Activated T-helper 2 cell treated with anti-CD3 and anti-CD28 coated beads, Interferon-gamma antibody, Interleukin-2, Interleukin-4, amounts not matched to agents 10 μg/mL and 5 μg/mL and 100 μg/mL, durations not matched to agents 14 hours and 24 hours and 36 hours (primary cell): ENCODE data around the gene SLC47A2. TPM values are rescaled to one million over a fixed set of nuclear protein-coding genes. Genes with fewer than 3 reads are reported as not detected.

Experiments
- DNase-seq: peaks from one replicate; pipeline ENCODE4 v3.0.0; 2021; ENCODE audit warnings: low spot score
- H3K27ac Mint-ChIP-seq: one replicate; pipeline ENCODE4 v1.8.0; 2021; ENCODE audit warnings: mixed read lengths
- H3K27me3 Mint-ChIP-seq: one replicate; pipeline ENCODE4 v1.8.0; 2021; ENCODE audit warnings: low read depth, mixed read lengths
- H3K36me3 Mint-ChIP-seq: one replicate; pipeline ENCODE4 v1.8.0; 2021; ENCODE audit warnings: low read depth, mixed read lengths
- H3K4me1 Mint-ChIP-seq: one replicate; pipeline ENCODE4 v1.8.0; 2021; ENCODE audit warnings: low read depth, mixed read lengths
- H3K4me3 Mint-ChIP-seq: one replicate; pipeline ENCODE4 v1.8.0; 2021; ENCODE audit warnings: low read depth, mild to moderate bottlenecking, moderate library complexity, mixed read lengths
- H3K9me3 Mint-ChIP-seq: one replicate; pipeline ENCODE4 v1.8.0; 2021; ENCODE audit warnings: mixed read lengths
- intact Hi-C: fragments of 100-400 bp; cut with micrococcal nuclease; formaldehyde crosslinking; loops from one replicate; pipeline ENCODE4 v1.15.1; 2023
- total RNA-seq: library from RNA; stranded (reverse); gene quantifications from 2 replicates; pipeline ENCODE4 v1.2.3, GENCODE V29; 2022

Gene SLC47A2
- total RNA-seq, 1 donor from 2014 or later: not detected

GRCh38 chr17:19644493-19645210 is 71.7 kb downstream of the SLC47A2 start:
- Mint-ChIP-seq H3K27ac (no peak overlapping the region), H3K27me3 (peaks cover 32% of the 10 kb centered on the region), H3K4me3 (no peak overlapping the region), H3K4me1 (peaks cover 30% of the 10 kb centered on the region), H3K9me3 (no peaks in the 10 kb centered on the region), H3K36me3 (no peaks in the 10 kb centered on the region)
- DNase-seq: no peak
- intact Hi-C loops: loop anchor here (10.0 kb wide), 2 partner anchors 120 to 270 kb away; partner anchors contain the start of gene MAPK7

DNA sequence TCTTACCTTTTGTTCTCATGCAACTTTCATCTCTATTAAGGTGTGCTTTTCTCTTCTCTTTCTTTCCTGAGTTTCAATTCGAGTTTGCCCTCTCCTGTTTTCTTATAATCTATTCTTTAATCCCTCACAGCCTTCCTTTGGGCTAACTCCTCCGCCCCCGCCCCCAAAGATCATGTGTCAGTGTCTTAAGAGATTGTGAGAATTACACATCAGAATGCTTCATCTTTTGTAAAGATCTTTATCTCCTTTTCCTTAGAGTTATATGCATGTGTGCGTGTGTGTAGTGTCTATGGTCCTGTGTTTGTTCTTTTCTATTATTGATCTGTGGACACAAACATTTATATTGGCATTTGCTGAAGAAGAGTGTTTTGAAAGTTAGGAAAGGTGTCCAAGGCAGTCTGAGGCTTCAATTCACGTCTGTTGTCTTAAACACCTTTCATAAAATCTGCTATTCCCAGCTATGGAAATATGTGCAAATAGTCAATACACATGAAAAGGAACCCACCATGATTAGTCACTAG is 74.0 kb downstream of the SLC47A2 start:
- no peak overlapping the region for H3K27ac Mint-ChIP-seq
- peaks cover 20% of the 10 kb centered on the region for H3K4me1 Mint-ChIP-seq
- DNase-seq: no peak
- H3K36me3 Mint-ChIP-seq: no peaks in the 10 kb centered on the region
- no peaks in the 10 kb centered on the region for H3K9me3 Mint-ChIP-seq
- H3K4me3 Mint-ChIP-seq: no peak overlapping the region
- peaks cover 38% of the 10 kb centered on the region for H3K27me3 Mint-ChIP-seq
- intact Hi-C loops: loop anchor here (10.0 kb wide), 2 partner anchors 122 to 268 kb away; partner anchors contain the start of gene MAPK7

GRCh38 chr17:19641687-19642372 is 74.6 kb downstream of the SLC47A2 start:
- H3K4me3 Mint-ChIP-seq: no peak overlapping the region
- H3K9me3 Mint-ChIP-seq: no peaks in the 10 kb centered on the region

GRCh38 chr17:19631905-19632304 is 84.5 kb downstream of the SLC47A2 start:
- H3K9me3 Mint-ChIP-seq: no peaks in the 10 kb centered on the region
- intact Hi-C loops: no loop called here
- H3K4me3 Mint-ChIP-seq: no peak overlapping the region
- no peak overlapping the region for H3K27ac Mint-ChIP-seq
- no peaks in the 10 kb centered on the region for H3K4me1 Mint-ChIP-seq
- peaks cover 9% of the 10 kb centered on the region for H3K27me3 Mint-ChIP-seq
- H3K36me3 Mint-ChIP-seq: no peaks in the 10 kb centered on the region
- no peak for DNase-seq

More at GRCh38 chr17:19641687-19642372, 74.6 kb downstream of the SLC47A2 start:
- Mint-ChIP-seq H3K27ac (no peak overlapping the region), H3K27me3 (peaks cover 43% of the 10 kb centered on the region), H3K36me3 (no peaks in the 10 kb centered on the region), H3K4me1 (peaks cover 14% of the 10 kb centered on the region)
- DNase-seq: no peak
- intact Hi-C loops: loop anchor here (10.0 kb wide), 2 partner anchors 123 to 267 kb away; partner anchors contain the start of gene MAPK7

- Mint-ChIP-seq H3K4me3 (no peak overlapping the region), H3K4me1 (no peaks in the 10 kb centered on the region), H3K27me3 (peaks cover 8% of the 10 kb centered on the region), H3K36me3 (no peaks in the 10 kb centered on the region), H3K9me3 (no peaks in the 10 kb centered on the region), H3K27ac (no peak overlapping the region)
- DNase-seq: no peak
- intact Hi-C loops: no loop called here
These were observed 85.7 kb downstream of the SLC47A2 start for GRCh38 chr17:19630661-19631060.

DNA sequence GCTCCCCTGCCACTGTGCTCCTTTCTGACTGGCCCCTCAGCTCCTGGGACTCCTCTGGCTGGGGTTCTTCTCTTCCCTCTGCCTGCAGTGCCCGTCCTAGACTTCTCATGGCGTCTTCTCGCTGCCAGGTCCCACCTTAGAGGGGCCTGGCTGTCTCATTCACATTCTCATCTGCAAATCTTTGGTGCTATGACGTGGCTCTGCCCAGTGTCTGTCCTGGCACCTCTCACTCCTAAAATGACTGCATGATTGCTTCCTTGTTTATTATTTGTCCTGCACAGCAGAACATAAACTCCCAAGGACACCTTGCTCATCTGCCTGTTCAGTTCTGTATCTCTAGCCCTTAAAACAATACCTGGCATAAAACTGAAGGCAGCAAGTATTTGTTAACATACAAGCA is 86.3 kb downstream of the SLC47A2 start:
- Mint-ChIP-seq H3K4me3 (no peak overlapping the region), H3K36me3 (no peaks in the 10 kb centered on the region)

GRCh38 chr17:19629449-19629848 is 86.9 kb downstream of the SLC47A2 start:
- Mint-ChIP-seq H3K4me1 (no peaks in the 10 kb centered on the region), H3K9me3 (no peaks in the 10 kb centered on the region), H3K27me3 (peaks cover 10% of the 10 kb centered on the region), H3K4me3 (no peak overlapping the region), H3K27ac (no peak overlapping the region), H3K36me3 (no peaks in the 10 kb centered on the region)
- no peak for DNase-seq
- intact Hi-C loops: no loop called here

More for the DNA sequence above, 86.3 kb downstream of the SLC47A2 start:
- no peak for DNase-seq
- Mint-ChIP-seq H3K27me3 (peaks cover 8% of the 10 kb centered on the region), H3K9me3 (no peaks in the 10 kb centered on the region), H3K4me1 (no peaks in the 10 kb centered on the region), H3K27ac (no peak overlapping the region)
- intact Hi-C loops: no loop called here

Other genes with a start within 250 kb of the SLC47A2 start
- 0.07 and 0.25 TPM in 2 replicates for gene SLC47A1, start 182.7 kb downstream of the SLC47A2 start, total RNA-seq
- gene ALDH3A2, start 67.8 kb downstream of the SLC47A2 start, total RNA-seq: 36.7 and 36.9 TPM in 2 replicates
- not detected in 2 replicates for gene ALDH3A1, start 31.7 kb upstream of the SLC47A2 start, total RNA-seq
- gene ULK2, start 151.4 kb upstream of the SLC47A2 start, total RNA-seq: 12.3 and 13.1 TPM in 2 replicates